Pancreas (tissue), 10 donors: ENCODE measurements around the gene ATIC. TPM values are rescaled to one million over a fixed set of nuclear protein-coding genes. Genes with fewer than 3 reads are reported as not detected.

Experiments used
- ATAC-seq, 4 donors: fragments of 200-7000 bp; cut with Tn5 transposase; one replicate each; pipeline versions ENCODE4 v1.8.0 to v1.9.1; 2020; ENCODE audit warnings: mild to moderate bottlenecking in 4 of 4, moderate library complexity in 4 of 4
- DNase-seq, 6 donors: peaks; one replicate each; pipeline ENCODE4 v3.0.0-alpha.2; 2020
- FAIRE-seq: peaks from 2 replicates; lab custom pipeline; 2012; peaks lifted over from hg19 to GRCh38; lab: Jason Lieb, UNC
- H3K27ac ChIP-seq, 4 donors: fragments of 200-600 bp; sonication (generic); 1 replicate in 3 of 4; 2 replicates in 1 of 4; pipeline versions ENCODE4 v1.5.0 to v1.8.0; 2020
- H3K27me3 ChIP-seq, 4 donors: fragments of 200-600 bp; one replicate each; pipeline ENCODE4 v1.8.0; 2021
- H3K36me3 ChIP-seq, 3 donors: fragments of 200-600 bp; sonication (generic) in 1 of 3; one replicate each; pipeline versions ENCODE4 v1.5.0 to v1.8.0; 2020 to 2021
- H3K4me1 ChIP-seq, 3 donors: fragments of 200-600 bp; one replicate each; pipeline ENCODE4 v1.8.0; 2021
- H3K4me3 ChIP-seq, 4 donors: fragments of 200-600 bp; sonication (generic) in 2 of 4; one replicate each; pipeline versions ENCODE4 v1.5.0 to v1.8.0; 2020 to 2021
- H3K9me3 ChIP-seq, 4 donors: fragments of 200-600 bp; one replicate each; pipeline ENCODE4 v1.8.0; 2021
- WGBS, 2 donors: extraction: QIAGEN DNeasy Blood & Tissue Kit; methylation state at CpG; one replicate each; pipeline ENCODE4 v1.1.7; 2013; 5-methylcytosine and 5-hydroxymethylcytosine counted together
- intact Hi-C, 3 donors: fragments of 100-400 bp; cut with DNase I; formaldehyde crosslinking; loops; one replicate each; pipeline versions ENCODE4 v1.11.1 to v1.14.2; 2022
- polyA plus RNA-seq, 2 donors: library from polyadenylated mRNA; stranded (reverse); fragments of 200-250 nt; gene quantifications; one replicate each; pipeline ENCODE4 v1.2.3, GENCODE V29; 2013
- total RNA-seq, 6 donors: library from RNA; stranded (reverse); fragmentation: NEBNext Ultra II Directional in 4 of 6; extraction: Animal tissue kit (Norgen Biotek cat#: 25700) in 4 of 6; gene quantifications; one replicate each; pipeline versions ENCODE4 v1.2.1 to v1.2.4, GENCODE V29; 2021 to 2023
- TF ChIP-seq, protein P1 (sequence below), 4 donors: fragments of 200-600 bp; sonication (generic) in 3 of 4; IDR thresholded peaks; one replicate each; pipeline versions ENCODE4 v1.5.0 to v1.8.0; 2021; ENCODE audit warnings: antibody characterized with exemption in 4 of 4
- donor health status: healthy with polysubstance abuse.
- donor health status: DM: no; HTN: no; CAD: no; lungs with moderate emphysema.
- donor health status: DM: no; HTN: no; CAD: no.
- donor health status: control.
- donor health status: control.
- donor health status: Bipolar disorder and iron deficiency.
- donor health status: DM: yes; HTN: yes; CAD: no.
- donor health status: DM: no; HTN: no; CAD: no.
- donor health status: DM: no; HTN: no; CAD: no.
- donor health status: DM: yes; HTN: yes; CAD: no.

Gene ATIC
- total and polyA plus RNA-seq, 8 donors: 38.6 to 73.2 (median 45.6) TPM

DNA sequence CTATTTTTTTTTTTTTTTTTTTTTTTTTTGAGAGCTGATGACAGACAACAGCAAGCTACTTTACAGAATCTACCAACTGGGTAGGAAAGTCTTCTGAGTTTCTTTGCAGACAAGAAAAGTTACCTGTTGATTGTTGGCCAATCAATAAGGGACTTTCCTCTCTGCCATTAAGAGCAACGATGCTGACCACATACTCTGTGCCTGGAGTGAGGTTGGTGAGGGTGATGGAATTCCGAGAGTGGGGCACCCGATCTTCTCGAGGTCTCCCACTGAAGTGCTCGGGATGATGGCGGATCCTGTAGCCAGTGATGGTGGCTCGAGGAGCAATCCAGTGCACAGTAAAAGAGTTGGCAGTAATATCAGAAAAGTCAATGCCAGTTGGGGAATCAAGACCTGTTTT, 74.7 kb downstream of the ATIC start:
- Histone ChIP-seq H3K27ac (no peak overlapping the region), H3K9me3 (no peaks in the 10 kb centered on the region), H3K27me3 (no peaks in the 10 kb centered on the region), H3K36me3 (no peaks in the 10 kb centered on the region), H3K4me1 (no peaks in the 10 kb centered on the region), H3K4me3 (no peak overlapping the region)
- intact Hi-C loops: no loop called here
- DNase-seq (no peak), ATAC-seq (no peak), FAIRE-seq (no peak)
- TF ChIP-seq, protein P1, sequence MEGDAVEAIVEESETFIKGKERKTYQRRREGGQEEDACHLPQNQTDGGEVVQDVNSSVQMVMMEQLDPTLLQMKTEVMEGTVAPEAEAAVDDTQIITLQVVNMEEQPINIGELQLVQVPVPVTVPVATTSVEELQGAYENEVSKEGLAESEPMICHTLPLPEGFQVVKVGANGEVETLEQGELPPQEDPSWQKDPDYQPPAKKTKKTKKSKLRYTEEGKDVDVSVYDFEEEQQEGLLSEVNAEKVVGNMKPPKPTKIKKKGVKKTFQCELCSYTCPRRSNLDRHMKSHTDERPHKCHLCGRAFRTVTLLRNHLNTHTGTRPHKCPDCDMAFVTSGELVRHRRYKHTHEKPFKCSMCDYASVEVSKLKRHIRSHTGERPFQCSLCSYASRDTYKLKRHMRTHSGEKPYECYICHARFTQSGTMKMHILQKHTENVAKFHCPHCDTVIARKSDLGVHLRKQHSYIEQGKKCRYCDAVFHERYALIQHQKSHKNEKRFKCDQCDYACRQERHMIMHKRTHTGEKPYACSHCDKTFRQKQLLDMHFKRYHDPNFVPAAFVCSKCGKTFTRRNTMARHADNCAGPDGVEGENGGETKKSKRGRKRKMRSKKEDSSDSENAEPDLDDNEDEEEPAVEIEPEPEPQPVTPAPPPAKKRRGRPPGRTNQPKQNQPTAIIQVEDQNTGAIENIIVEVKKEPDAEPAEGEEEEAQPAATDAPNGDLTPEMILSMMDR (IDR thresholded peaks at IDR 0.05): no peak
- 94% methylated on average over 7 of the region's 7 CpGs for WGBS, 2 donors

DNA sequence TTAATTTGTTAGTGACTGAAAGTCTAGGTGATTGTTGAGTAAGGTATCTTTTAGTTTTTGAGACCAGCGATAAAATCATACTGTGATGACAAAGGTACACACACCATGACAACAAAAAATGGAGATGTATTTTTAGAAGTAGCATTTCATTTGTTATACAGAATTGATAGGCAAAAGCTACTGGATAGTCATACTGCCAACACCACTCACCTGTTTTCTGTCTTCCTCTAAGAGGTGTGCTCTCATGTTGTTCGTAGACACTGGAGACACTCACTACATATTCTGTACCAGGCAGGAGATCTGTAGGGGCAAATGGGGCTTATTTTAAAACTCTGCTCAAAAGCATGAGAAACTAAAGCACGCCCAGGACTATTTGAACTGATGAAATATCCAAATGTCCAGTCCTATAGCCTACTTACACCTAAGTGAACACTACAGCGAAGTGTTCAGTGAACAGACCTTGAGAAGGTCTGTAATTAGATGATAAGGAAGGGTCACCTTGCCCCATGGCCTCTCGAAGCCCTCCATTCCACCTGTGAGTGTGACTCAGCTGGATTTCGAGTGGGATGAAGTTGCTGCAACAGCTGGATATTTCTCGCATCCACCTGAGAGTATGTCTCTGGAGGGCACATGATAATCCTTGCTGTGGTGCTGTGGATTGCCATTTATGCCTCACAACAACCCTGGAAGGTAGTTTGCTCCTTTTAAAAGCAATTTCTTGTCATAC, 76.3 kb downstream of the ATIC start:
- 69 to 73% methylated on average over 7 of the region's 7 CpGs for WGBS, 2 donors
- intact Hi-C loops: no loop called here
- FAIRE-seq (no peak), DNase-seq (no peak), ATAC-seq (no peak)
- no peaks in the 10 kb centered on the region for H3K27me3 ChIP-seq
- TF ChIP-seq, protein P1 (IDR thresholded peaks at IDR 0.05): no peak
- H3K9me3 ChIP-seq: no peaks in the 10 kb centered on the region
- no peaks in the 10 kb centered on the region for H3K4me1 ChIP-seq
- H3K4me3 ChIP-seq: no peak overlapping the region
- H3K36me3 ChIP-seq: no peaks in the 10 kb centered on the region
- H3K27ac ChIP-seq: no peak overlapping the region

DNA sequence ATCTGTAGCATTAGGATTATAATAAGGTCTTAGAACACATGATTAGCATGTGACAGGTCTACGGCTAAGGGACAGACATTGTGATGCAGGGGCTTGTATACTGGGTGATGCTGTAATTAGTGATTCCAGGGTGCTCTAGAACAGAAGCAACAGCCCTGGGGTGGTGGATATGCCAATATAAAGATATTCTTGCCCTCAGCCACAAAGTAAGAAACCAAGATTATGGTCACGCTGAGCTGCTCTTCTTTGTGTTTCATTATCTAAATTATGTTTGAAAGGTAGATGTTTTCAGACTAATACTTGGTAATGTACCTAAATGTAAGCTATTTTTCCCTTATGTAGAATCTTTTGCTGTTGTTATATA, 78.7 kb downstream of the ATIC start:
- no peak for FAIRE-seq
- intact Hi-C loops: no loop called here
- DNase-seq: no peak
- WGBS, 2 donors: 89 to 96% methylated on average over 2 of the region's 2 CpGs
- Histone ChIP-seq H3K27ac (no peak overlapping the region), H3K27me3 (no peaks in the 10 kb centered on the region), H3K9me3 (no peaks in the 10 kb centered on the region), H3K4me1 (no peaks in the 10 kb centered on the region), H3K4me3 (no peak overlapping the region), H3K36me3 (no peaks in the 10 kb centered on the region)
- TF ChIP-seq, protein P1 (IDR thresholded peaks at IDR 0.05): no peak
- no peak for ATAC-seq

- DNase-seq (no peak), FAIRE-seq (no peak), ATAC-seq (no peak)
- Histone ChIP-seq H3K4me1 (no peaks in the 10 kb centered on the region), H3K36me3 (no peaks in the 10 kb centered on the region), H3K27ac (no peak overlapping the region), H3K9me3 (no peaks in the 10 kb centered on the region), H3K4me3 (no peak overlapping the region), H3K27me3 (no peaks in the 10 kb centered on the region)
- WGBS, 2 donors: 80 to 86% methylated on average over 5 of the region's 5 CpGs
- intact Hi-C loops: no loop called here
- TF ChIP-seq, protein P1 (IDR thresholded peaks at IDR 0.05): no peak
Measured at GRCh38 chr2:215391531-215391930, 79.7 kb downstream of the ATIC start.

GRCh38 chr2:215392164-215392563, 80.3 kb downstream of the ATIC start:
- no peaks in the 10 kb centered on the region for H3K27me3 ChIP-seq
- ATAC-seq (no peak), FAIRE-seq (no peak), DNase-seq (no peak)
- no peak overlapping the region for H3K4me3 ChIP-seq
- no peak overlapping the region for H3K27ac ChIP-seq
- intact Hi-C loops: no loop called here
- TF ChIP-seq, protein P1 (IDR thresholded peaks at IDR 0.05): no peak
- H3K9me3 ChIP-seq: no peaks in the 10 kb centered on the region
- no peaks in the 10 kb centered on the region for H3K36me3 ChIP-seq
- no peaks in the 10 kb centered on the region for H3K4me1 ChIP-seq
